GM12878 (cell line): ENCODE results near the gene BICRAL. TPM values are rescaled to one million over a fixed set of nuclear protein-coding genes. Genes with fewer than 3 reads are reported as not detected.

Source experiments
- ATAC-seq: fragments of 200-7000 bp; cut with Tn5 transposase; 3 replicates; pipeline ENCODE4 v1.9.1; 2020; ENCODE audit warnings: mild to moderate bottlenecking, moderate library complexity
- BruUV-seq: library from RNA; stranded (reverse); fragments of 400-500 nt; replicated peaks from 2 replicates; lab custom pipeline; 2021; lab: Mats Ljungman, UMichigan
- CTCF ChIA-PET: fragments of 300-600 bp; sonication (Branson Sonifier 250); formaldehyde crosslinking; extraction: SDS; loops from one replicate; lab custom pipeline; 2021; ENCODE audit warnings: inconsistent platforms; lab: Yijun Ruan, JAX
- POLR2A ChIA-PET: fragments of 350-600 bp; formaldehyde crosslinking; extraction: SDS; loops from one replicate; lab custom pipeline; 2021; ENCODE audit warnings: inconsistent platforms; lab: Charles Lee
- RAD21 ChIA-PET: fragments of 300-600 bp; sonication (Branson Sonifier 250); formaldehyde crosslinking; loops from one replicate; lab custom pipeline; 2023; ENCODE audit warnings: antibody characterized with exemption; ENCODE audit not compliant: unreplicated experiment; lab: Charles Lee
- SMC1A ChIA-PET: fragments of 300-600 bp; sonication (Branson Sonifier 250); formaldehyde crosslinking; loops from one replicate; lab custom pipeline; 2023; ENCODE audit not compliant: unreplicated experiment, uncharacterized antibody; lab: Charles Lee
- DNase-seq: peaks from one replicate; pipeline ENCODE4 v3.0.0-alpha.2; 2011; ENCODE audit warnings: low read depth, low spot score
- FAIRE-seq: peaks from 3 replicates; lab custom pipeline; 2011; peaks lifted over from hg19 to GRCh38; lab: Jason Lieb, UNC
- H2AFZ ChIP-seq: 2 replicates; pipeline ENCODE4 v1.6.0; 2011; ENCODE audit warnings: low read depth, low read length, control low read depth; ENCODE audit not compliant: control insufficient read depth
- H3K27ac ChIP-seq: 2 replicates; pipeline ENCODE4 v1.5.1; 2011; ENCODE audit warnings: control low read depth; ENCODE audit not compliant: control insufficient read depth, insufficient read depth
- H3K27me3 ChIP-seq, 2 experiments: replicated peaks in 1 of 2; 2 replicates each; pipeline versions ENCODE4 v1.6.0 to v1.6.1; 2011; ENCODE audit warnings: low read length in 1 of 2; ENCODE audit not compliant: control insufficient read depth in 2 of 2, insufficient read depth in 2 of 2
- H3K36me3 ChIP-seq, 2 experiments: 2 replicates each; pipeline ENCODE4 v1.5.1; 2011; ENCODE audit warnings: low read length in 1 of 2; ENCODE audit not compliant: control insufficient read depth in 2 of 2, insufficient read depth in 2 of 2
- H3K4me1 ChIP-seq: 2 replicates; pipeline ENCODE4 v1.6.1; 2011; ENCODE audit warnings: mild to moderate bottlenecking, low read length, moderate library complexity, mixed read lengths; ENCODE audit not compliant: control insufficient read depth, insufficient read depth
- H3K4me2 ChIP-seq: 2 replicates; pipeline ENCODE4 v1.6.0; 2011; ENCODE audit warnings: control low read depth; ENCODE audit not compliant: control insufficient read depth, insufficient read depth
- H3K4me3 ChIP-seq: fragments of 200-600 bp; sonication (generic); 2 replicates; pipeline ENCODE4 v1.5.1; 2016
- H3K79me2 ChIP-seq: 2 replicates; pipeline ENCODE4 v1.6.0; 2011; ENCODE audit warnings: low read length; ENCODE audit not compliant: control insufficient read depth, insufficient read depth
- H3K9ac ChIP-seq: 2 replicates; pipeline ENCODE4 v1.8.0; 2011; ENCODE audit warnings: low read length, control low read depth, mixed read lengths; ENCODE audit not compliant: control insufficient read depth, insufficient read depth
- H3K9me3 ChIP-seq: replicated peaks from 3 replicates; pipeline ENCODE4 v1.5.1; 2011; ENCODE audit warnings: mild to moderate bottlenecking, low read length; ENCODE audit not compliant: control insufficient read depth, insufficient read depth
- H4K20me1 ChIP-seq: 2 replicates; pipeline ENCODE4 v1.6.0; 2011; ENCODE audit not compliant: control insufficient read depth, insufficient read depth
- CREB1 ChIP-seq: IDR thresholded peaks from 2 replicates; pipeline ENCODE4 v1.6.1; 2012; ENCODE audit warnings: low read depth, mild to moderate bottlenecking, inconsistent platforms
- EGR1 ChIP-seq, 2 experiments: IDR thresholded peaks; 1 replicate in 1 of 2; 2 replicates in 1 of 2; pipeline ENCODE4 v1.6.1; 2011 to 2012; ENCODE audit warnings: low read depth in 2 of 2, low read length in 2 of 2, borderline replicate concordance in 1 of 2, mild to moderate bottlenecking in 1 of 2, moderate library complexity in 1 of 2
- JUND ChIP-seq: IDR thresholded peaks from 2 replicates; pipeline ENCODE4 v1.6.1; 2012; ENCODE audit warnings: low read depth, mild to moderate bottlenecking, low read length, improper control_type of control experiment, moderate library complexity
- WGBS: methylation state at CpG from one replicate; pipeline ENCODE4 v1.1.6; 2016; ENCODE audit warnings: low lambda C conversion rate; ENCODE audit not compliant: insufficient replicate concordance, insufficient coverage; ENCODE audit errors: missing lambda C conversion rate; 5-methylcytosine and 5-hydroxymethylcytosine counted together
- in situ Hi-C: fragments of 300-500 bp; cut with MboI; formaldehyde crosslinking; loops from 9 replicates; pipeline ENCODE4 v1.14.3; 2018; ENCODE audit warnings: mixed read lengths
- intact Hi-C: fragments of 100-400 bp; cut with micrococcal nuclease; formaldehyde crosslinking; loops from one replicate; pipeline ENCODE4 v1.14.2; 2022; ENCODE audit not compliant: unreplicated experiment
- polyA plus RNA-seq, 11 experiments: library from polyadenylated mRNA; depleted of rRNA in 4 of 11; unstranded in 6 of 11; stranded (reverse) in 5 of 11; fragments of >200 nt; fragmentation: Nextera tagmentation in 4 of 11; fragmentation: Illumina TruSeq in 1 of 11; extraction: Ambion mirVana in 4 of 11; extraction: Trizol in 1 of 11; gene quantifications; 1 replicate in 1 of 11; 2 replicates in 10 of 11; pipeline versions ENCODE4 v1.2.1 to v1.2.3, GENCODE V29; 2011 to 2016; ENCODE audit warnings: inconsistent platforms in 2 of 11, missing spikeins in 2 of 11, low read depth in 1 of 11
- total RNA-seq, 4 experiments: library from RNA; depleted of rRNA in 3 of 4; stranded (reverse); fragments of >200 nt in 3 of 4; fragmentation: Illumina TruSeq in 1 of 4; extraction: Trizol in 1 of 4; gene quantifications; 2 replicates each; pipeline versions ENCODE4 v1.2.1 to v1.2.3, GENCODE V29; 2013 to 2021
- TF ChIP-seq, protein P1 (sequence below): fragments of 450-650 bp; formaldehyde crosslinking; IDR thresholded peaks from 2 replicates; pipeline ENCODE4 v1.4.0; 2020; ENCODE audit warnings: mild to moderate bottlenecking, moderate library complexity
- TF ChIP-seq, protein P2 (sequence below): fragments of 150-350 bp; IDR thresholded peaks from 2 replicates; pipeline ENCODE4 v1.6.1; 2016; ENCODE audit warnings: low read depth, low read length

The BICRAL gene
- total and polyA plus RNA-seq, 10 of the 15 experiments (the other 5 are each of a cell fraction or from before 2014, with no cell fraction given), result 1.9 to 16.6 (median 8.5) TPM

- no TSS peak for BruUV-seq
- no peaks in the 10 kb centered on the region; a peak in 1 of 4 replicates for H3K36me3 ChIP-seq
- POLR2A ChIA-PET, result interaction anchor here (0.9 to 1.8 kb wide), 3 partner anchors 11 to 30 kb away, joined by 3 to 10 read pairs (median 4); no protein-coding TSS in a partner anchor
- FAIRE-seq (no peak), DNase-seq (no peak), ATAC-seq (no peak)
- H3K79me2 ChIP-seq, result no peaks in the 10 kb centered on the region
- TF ChIP-seq EGR1 (IDR thresholded peaks at IDR 0.05; ENCODE audit: borderline replicate concordance in 1 of 2, low read depth in 2 of 2, low read length in 2 of 2) (no peak), JUND (no peak), CREB1 (no peak)
- TF ChIP-seq, protein P1, sequence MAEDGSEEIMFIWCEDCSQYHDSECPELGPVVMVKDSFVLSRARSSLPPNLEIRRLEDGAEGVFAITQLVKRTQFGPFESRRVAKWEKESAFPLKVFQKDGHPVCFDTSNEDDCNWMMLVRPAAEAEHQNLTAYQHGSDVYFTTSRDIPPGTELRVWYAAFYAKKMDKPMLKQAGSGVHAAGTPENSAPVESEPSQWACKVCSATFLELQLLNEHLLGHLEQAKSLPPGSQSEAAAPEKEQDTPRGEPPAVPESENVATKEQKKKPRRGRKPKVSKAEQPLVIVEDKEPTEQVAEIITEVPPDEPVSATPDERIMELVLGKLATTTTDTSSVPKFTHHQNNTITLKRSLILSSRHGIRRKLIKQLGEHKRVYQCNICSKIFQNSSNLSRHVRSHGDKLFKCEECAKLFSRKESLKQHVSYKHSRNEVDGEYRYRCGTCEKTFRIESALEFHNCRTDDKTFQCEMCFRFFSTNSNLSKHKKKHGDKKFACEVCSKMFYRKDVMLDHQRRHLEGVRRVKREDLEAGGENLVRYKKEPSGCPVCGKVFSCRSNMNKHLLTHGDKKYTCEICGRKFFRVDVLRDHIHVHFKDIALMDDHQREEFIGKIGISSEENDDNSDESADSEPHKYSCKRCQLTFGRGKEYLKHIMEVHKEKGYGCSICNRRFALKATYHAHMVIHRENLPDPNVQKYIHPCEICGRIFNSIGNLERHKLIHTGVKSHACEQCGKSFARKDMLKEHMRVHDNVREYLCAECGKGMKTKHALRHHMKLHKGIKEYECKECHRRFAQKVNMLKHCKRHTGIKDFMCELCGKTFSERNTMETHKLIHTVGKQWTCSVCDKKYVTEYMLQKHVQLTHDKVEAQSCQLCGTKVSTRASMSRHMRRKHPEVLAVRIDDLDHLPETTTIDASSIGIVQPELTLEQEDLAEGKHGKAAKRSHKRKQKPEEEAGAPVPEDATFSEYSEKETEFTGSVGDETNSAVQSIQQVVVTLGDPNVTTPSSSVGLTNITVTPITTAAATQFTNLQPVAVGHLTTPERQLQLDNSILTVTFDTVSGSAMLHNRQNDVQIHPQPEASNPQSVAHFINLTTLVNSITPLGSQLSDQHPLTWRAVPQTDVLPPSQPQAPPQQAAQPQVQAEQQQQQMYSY (CRISPR knock-in tag), result no peak
- TF ChIP-seq, protein P2, sequence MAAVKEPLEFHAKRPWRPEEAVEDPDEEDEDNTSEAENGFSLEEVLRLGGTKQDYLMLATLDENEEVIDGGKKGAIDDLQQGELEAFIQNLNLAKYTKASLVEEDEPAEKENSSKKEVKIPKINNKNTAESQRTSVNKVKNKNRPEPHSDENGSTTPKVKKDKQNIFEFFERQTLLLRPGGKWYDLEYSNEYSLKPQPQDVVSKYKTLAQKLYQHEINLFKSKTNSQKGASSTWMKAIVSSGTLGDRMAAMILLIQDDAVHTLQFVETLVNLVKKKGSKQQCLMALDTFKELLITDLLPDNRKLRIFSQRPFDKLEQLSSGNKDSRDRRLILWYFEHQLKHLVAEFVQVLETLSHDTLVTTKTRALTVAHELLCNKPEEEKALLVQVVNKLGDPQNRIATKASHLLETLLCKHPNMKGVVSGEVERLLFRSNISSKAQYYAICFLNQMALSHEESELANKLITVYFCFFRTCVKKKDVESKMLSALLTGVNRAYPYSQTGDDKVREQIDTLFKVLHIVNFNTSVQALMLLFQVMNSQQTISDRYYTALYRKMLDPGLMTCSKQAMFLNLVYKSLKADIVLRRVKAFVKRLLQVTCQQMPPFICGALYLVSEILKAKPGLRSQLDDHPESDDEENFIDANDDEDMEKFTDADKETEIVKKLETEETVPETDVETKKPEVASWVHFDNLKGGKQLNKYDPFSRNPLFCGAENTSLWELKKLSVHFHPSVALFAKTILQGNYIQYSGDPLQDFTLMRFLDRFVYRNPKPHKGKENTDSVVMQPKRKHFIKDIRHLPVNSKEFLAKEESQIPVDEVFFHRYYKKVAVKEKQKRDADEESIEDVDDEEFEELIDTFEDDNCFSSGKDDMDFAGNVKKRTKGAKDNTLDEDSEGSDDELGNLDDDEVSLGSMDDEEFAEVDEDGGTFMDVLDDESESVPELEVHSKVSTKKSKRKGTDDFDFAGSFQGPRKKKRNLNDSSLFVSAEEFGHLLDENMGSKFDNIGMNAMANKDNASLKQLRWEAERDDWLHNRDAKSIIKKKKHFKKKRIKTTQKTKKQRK, result no peak
- CTCF ChIA-PET, result interaction anchor here (0.8 kb wide), 1 partner anchor 124 kb away, joined by 3 read pairs; no protein-coding TSS in a partner anchor
- no peaks in the 10 kb centered on the region for H3K4me1 ChIP-seq
- H3K27ac ChIP-seq, result no peak overlapping the region
- in situ Hi-C loops, result no loop called here
- no peaks in the 10 kb centered on the region for H4K20me1 ChIP-seq
- intact Hi-C loops, result no loop called here
- H3K9ac ChIP-seq, result no peak overlapping the region
- H3K9me3 ChIP-seq, result no peaks in the 10 kb centered on the region
- no peak overlapping the region for H3K4me2 ChIP-seq
- H2AFZ ChIP-seq, result no peak overlapping the region
- SMC1A ChIA-PET, result interaction anchor here (1.6 kb wide), 1 partner anchor 10 kb away, joined by 3 read pairs; no protein-coding TSS in a partner anchor
- RAD21 ChIA-PET, result interaction anchor here (1.4 kb wide), 1 partner anchor 11 kb away, joined by 5 read pairs; no protein-coding TSS in a partner anchor
- H3K27me3 ChIP-seq, result no peaks in the 10 kb centered on the region
- H3K4me3 ChIP-seq, result no peak overlapping the region
- 97% methylated on average over 3 of the region's 3 CpGs for WGBS
Observed at GRCh38 chr6:42758756-42759430, 23.0 kb upstream of the BICRAL start.
